ENCODE measurements around the gene LARGE1. TPM values are rescaled to one million over a fixed set of nuclear protein-coding genes. Genes with fewer than 3 reads are reported as not detected.

LARGE1 gene
- total RNA-seq, 1 donor from 2014 or later = 35.7 TPM

DNA sequence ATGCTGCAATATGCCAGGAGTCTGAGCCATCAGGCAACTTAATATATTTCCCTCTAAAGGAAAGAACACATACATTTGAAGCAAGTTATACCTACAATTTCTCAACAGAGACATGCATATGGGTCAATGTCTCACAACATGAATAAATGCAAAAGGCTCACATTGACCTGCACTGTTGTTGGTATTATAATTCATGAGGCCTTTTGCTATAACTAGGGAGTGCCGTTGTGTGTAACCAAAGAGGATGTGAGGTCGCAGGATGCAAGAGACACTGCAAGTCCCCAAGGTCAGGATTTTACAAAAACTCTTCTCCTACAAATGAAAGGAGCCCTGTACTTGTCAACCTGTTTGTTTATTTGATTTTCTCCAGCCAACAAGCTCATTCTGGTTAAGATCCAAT is 250.5 kb downstream of the LARGE1 start:
- Mint-ChIP-seq H3K27me3 (ENCODE audit: low read depth) (no peaks in the 10 kb centered on the region), H3K27ac (no peak overlapping the region), H3K4me3 (no peak overlapping the region), H3K9me3 (no peaks in the 10 kb centered on the region), H3K4me1 (peaks cover 8% of the 10 kb centered on the region), H3K36me3 (no peaks in the 10 kb centered on the region)
- no peak for TF ChIP-seq CTCF (IDR thresholded peaks at IDR 0.05; ENCODE audit: unreplicated experiment)
- no peak for DNase-seq (ENCODE audit: low spot score in 2 of 2, unreplicated experiment in 2 of 2)

DNA sequence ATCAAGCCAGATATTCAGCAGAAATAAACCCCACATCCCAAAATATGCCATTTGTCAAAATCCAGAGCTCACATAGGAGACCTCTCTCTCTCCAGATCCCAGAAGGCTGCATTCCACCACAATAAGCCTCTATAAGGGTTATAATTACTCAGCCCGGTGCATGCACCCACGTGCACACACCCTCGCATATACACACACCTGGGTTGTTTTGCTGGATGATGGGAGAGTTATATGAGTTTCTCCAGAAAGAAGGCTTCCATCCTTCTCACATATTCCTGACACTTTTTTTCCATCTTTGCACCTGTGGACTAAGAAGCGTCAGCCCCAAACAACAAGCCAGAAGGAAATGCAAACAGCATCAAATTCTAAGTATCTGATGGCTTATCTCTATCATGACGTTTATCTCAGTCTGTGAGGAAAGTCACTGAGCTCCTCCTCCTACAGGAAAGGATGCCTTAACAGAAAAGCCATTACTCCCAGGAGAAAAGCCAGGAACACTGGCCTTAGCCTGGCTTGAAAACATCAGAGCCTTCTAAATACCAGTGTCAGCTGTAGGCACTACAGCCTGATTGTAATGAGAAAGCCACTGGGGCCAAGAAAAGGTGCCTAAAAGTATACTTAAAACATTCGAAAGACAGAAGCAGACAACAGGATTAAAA is 253.2 kb downstream of the LARGE1 start:
- H3K27ac Mint-ChIP-seq = no peak overlapping the region
- no peaks in the 10 kb centered on the region for H3K36me3 Mint-ChIP-seq
- H3K27me3 Mint-ChIP-seq (ENCODE audit: low read depth) = no peaks in the 10 kb centered on the region
- no peak for DNase-seq (ENCODE audit: low spot score in 2 of 2, unreplicated experiment in 2 of 2)
- no peak for TF ChIP-seq CTCF (IDR thresholded peaks at IDR 0.05; ENCODE audit: unreplicated experiment)
- H3K4me3 Mint-ChIP-seq = no peak overlapping the region
- no peaks in the 10 kb centered on the region for H3K9me3 Mint-ChIP-seq
- H3K4me1 Mint-ChIP-seq = peaks cover 8% of the 10 kb centered on the region

GRCh38 chr22:33666279-33666960 is 253.9 kb downstream of the LARGE1 start:
- Mint-ChIP-seq H3K36me3 (no peaks in the 10 kb centered on the region), H3K27ac (no peak overlapping the region), H3K4me3 (no peak overlapping the region), H3K9me3 (no peaks in the 10 kb centered on the region), H3K4me1 (peaks cover 8% of the 10 kb centered on the region), H3K27me3 (ENCODE audit: low read depth) (no peaks in the 10 kb centered on the region)
- TF ChIP-seq CTCF (IDR thresholded peaks at IDR 0.05; ENCODE audit: unreplicated experiment) = no peak
- DNase-seq (ENCODE audit: low spot score in 2 of 2, unreplicated experiment in 2 of 2) = no peak

DNA sequence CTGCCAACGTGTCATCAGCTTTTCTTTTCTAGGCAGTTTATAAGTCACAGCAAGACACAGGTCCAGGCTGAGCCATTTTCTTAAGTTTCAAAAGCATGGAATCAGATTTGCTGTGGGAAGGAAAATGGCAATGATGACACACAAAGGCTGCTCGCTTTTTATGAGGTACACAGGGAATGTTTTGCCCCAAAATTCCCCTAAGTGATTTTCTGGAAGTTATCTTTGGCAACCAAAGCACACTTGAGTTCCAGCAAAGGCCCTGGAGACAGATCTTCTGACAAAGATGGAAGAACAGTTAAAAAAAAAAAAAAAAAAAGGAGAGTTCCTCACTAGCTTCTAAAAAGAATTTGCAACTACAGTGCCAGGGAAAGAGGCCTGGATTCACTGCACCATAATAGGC is 260.8 kb downstream of the LARGE1 start:
- no peak overlapping the region for H3K4me3 Mint-ChIP-seq
- peaks cover 14% of the 10 kb centered on the region for H3K9me3 Mint-ChIP-seq
- H3K36me3 Mint-ChIP-seq = peaks cover 3% of the 10 kb centered on the region
- H3K4me1 Mint-ChIP-seq = no peaks in the 10 kb centered on the region
- H3K27me3 Mint-ChIP-seq (ENCODE audit: low read depth) = no peaks in the 10 kb centered on the region
- DNase-seq (ENCODE audit: low spot score in 2 of 2, unreplicated experiment in 2 of 2) = no peak
- no peak for TF ChIP-seq CTCF (IDR thresholded peaks at IDR 0.05; ENCODE audit: unreplicated experiment)
- H3K27ac Mint-ChIP-seq = no peak overlapping the region

DNA sequence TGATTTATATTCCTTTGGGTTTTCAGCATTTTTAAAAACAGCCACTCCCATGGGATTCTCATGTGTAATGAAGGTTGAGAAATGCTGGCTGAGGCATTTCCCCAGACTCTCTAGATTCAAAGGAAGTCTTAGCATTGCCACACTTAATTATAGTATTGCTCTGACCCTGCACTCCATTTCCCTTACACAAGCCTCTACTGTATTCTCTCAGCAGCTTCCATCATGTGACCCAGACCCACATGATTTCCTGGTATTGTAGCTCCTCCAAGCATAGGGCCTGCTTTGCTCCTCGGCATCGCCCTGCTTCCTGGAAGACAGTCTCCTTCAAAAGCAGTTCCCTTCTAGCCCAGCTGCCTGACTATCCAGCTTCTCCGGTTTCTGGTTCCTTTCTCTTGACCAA is 261.5 kb downstream of the LARGE1 start:
- Mint-ChIP-seq H3K36me3 (peaks cover 3% of the 10 kb centered on the region), H3K9me3 (peaks cover 14% of the 10 kb centered on the region), H3K4me1 (no peaks in the 10 kb centered on the region), H3K27me3 (ENCODE audit: low read depth) (no peaks in the 10 kb centered on the region), H3K27ac (no peak overlapping the region), H3K4me3 (no peak overlapping the region)
- no peak for TF ChIP-seq CTCF (IDR thresholded peaks at IDR 0.05; ENCODE audit: unreplicated experiment)
- no peak for DNase-seq (ENCODE audit: low spot score in 2 of 2, unreplicated experiment in 2 of 2)

Measured in mesothelial cell of epicardium (in vitro differentiated cells).